IgD-negative memory B cell (primary cell): ENCODE data around the gene NAA80. TPM values are rescaled to one million over a fixed set of nuclear protein-coding genes. Genes with fewer than 3 reads are reported as not detected.

Experiments
- polyA plus RNA-seq: library from polyadenylated mRNA; unstranded; fragments of 300-500 nt; fragmentation: Illumina TruSeq; gene quantifications from one replicate; pipeline ENCODE4 v1.2.3, GENCODE V29; 2021

The NAA80 gene
- polyA plus RNA-seq, 1 donor from 2014 or later = 20.5 TPM

Other genes with a start within 250 kb of the NAA80 start
- 47.4 TPM for gene RBM5, start 210.5 kb downstream of the NAA80 start, polyA plus RNA-seq
- gene SEMA3F, start 144.1 kb downstream of the NAA80 start, polyA plus RNA-seq = not detected
- gene GNAT1, start 107.8 kb downstream of the NAA80 start, polyA plus RNA-seq = not detected
- not detected for gene SLC38A3, start 94.1 kb downstream of the NAA80 start, polyA plus RNA-seq
- 689 TPM for gene GNAI2, start 63.2 kb downstream of the NAA80 start, polyA plus RNA-seq
- not detected for gene SEMA3B, start 30.3 kb downstream of the NAA80 start, polyA plus RNA-seq
- gene LSMEM2, start 20.3 kb downstream of the NAA80 start, polyA plus RNA-seq = 0.30 TPM
- 58.6 TPM for gene IFRD2, start 7.0 kb downstream of the NAA80 start, polyA plus RNA-seq
- gene HYAL3, start within 50 bp of the NAA80 start, polyA plus RNA-seq = 5.3 TPM
- gene HYAL1, start 4.2 kb upstream of the NAA80 start, polyA plus RNA-seq = 0.14 TPM
- gene HYAL2, start 23.3 kb upstream of the NAA80 start, polyA plus RNA-seq = 7.3 TPM
- 51.4 TPM for gene TUSC2, start 28.8 kb upstream of the NAA80 start, polyA plus RNA-seq
- gene RASSF1, start 41.4 kb upstream of the NAA80 start, polyA plus RNA-seq = 155 TPM
- not detected for gene ZMYND10, start 46.3 kb upstream of the NAA80 start, polyA plus RNA-seq
- 30.4 TPM for gene NPRL2, start 51.4 kb upstream of the NAA80 start, polyA plus RNA-seq
- gene CYB561D2, start 51.5 kb upstream of the NAA80 start, polyA plus RNA-seq = 63.3 TPM
- 33.9 TPM for gene TMEM115, start 60.1 kb upstream of the NAA80 start, polyA plus RNA-seq
- 0.11 TPM for gene CACNA2D2, start 204.2 kb upstream of the NAA80 start, polyA plus RNA-seq